GM12872 (cell line): ENCODE data around the gene RHBDD3.

Experiments used
- TF ChIP-seq, protein P1 (sequence below): IDR thresholded peaks from 3 replicates; pipeline ENCODE4 v1.5.1; 2011; ENCODE audit warnings: low read depth, mild to moderate bottlenecking, low read length, moderate library complexity; ENCODE audit not compliant: insufficient read depth

RHBDD3 gene

GRCh38 chr22:29245626-29246385, 22.0 kb downstream of the RHBDD3 start:
- TF ChIP-seq, protein P1, sequence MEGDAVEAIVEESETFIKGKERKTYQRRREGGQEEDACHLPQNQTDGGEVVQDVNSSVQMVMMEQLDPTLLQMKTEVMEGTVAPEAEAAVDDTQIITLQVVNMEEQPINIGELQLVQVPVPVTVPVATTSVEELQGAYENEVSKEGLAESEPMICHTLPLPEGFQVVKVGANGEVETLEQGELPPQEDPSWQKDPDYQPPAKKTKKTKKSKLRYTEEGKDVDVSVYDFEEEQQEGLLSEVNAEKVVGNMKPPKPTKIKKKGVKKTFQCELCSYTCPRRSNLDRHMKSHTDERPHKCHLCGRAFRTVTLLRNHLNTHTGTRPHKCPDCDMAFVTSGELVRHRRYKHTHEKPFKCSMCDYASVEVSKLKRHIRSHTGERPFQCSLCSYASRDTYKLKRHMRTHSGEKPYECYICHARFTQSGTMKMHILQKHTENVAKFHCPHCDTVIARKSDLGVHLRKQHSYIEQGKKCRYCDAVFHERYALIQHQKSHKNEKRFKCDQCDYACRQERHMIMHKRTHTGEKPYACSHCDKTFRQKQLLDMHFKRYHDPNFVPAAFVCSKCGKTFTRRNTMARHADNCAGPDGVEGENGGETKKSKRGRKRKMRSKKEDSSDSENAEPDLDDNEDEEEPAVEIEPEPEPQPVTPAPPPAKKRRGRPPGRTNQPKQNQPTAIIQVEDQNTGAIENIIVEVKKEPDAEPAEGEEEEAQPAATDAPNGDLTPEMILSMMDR, result peak; percentile 99

- TF ChIP-seq, protein P1, result no peak
Measured at GRCh38 chr22:29244785-29245625, 22.8 kb downstream of the RHBDD3 start.

DNA sequence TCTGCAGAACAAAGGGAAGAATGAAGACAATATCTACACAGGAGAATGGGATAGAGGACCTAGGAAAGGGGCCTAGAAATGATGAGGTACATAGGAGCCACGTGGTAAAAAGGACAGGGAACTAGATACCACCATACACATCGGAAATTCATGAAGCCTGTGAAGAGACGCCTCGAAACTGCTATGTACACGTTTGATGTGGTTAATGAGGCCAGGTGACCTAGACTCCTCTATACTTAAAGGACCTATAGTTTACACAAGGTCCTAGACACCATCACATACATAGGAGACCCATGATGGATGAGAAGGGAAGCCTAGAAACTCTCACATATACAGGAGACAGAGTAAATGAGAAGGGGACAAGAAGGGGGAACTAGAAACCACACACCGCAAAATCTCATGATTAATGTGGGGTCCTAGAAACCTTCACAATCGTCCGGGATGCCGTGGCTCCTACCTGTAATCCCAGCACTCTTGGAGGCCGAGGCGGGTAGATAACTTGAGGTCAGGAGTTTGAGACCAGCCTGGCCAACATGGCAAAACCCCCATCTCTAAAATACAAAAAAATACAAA, 23.8 kb downstream of the RHBDD3 start:
- TF ChIP-seq, protein P1, result no peak

- TF ChIP-seq, protein P1, result no peak
Measured at GRCh38 chr22:29233277-29233877, 34.4 kb downstream of the RHBDD3 start.

DNA sequence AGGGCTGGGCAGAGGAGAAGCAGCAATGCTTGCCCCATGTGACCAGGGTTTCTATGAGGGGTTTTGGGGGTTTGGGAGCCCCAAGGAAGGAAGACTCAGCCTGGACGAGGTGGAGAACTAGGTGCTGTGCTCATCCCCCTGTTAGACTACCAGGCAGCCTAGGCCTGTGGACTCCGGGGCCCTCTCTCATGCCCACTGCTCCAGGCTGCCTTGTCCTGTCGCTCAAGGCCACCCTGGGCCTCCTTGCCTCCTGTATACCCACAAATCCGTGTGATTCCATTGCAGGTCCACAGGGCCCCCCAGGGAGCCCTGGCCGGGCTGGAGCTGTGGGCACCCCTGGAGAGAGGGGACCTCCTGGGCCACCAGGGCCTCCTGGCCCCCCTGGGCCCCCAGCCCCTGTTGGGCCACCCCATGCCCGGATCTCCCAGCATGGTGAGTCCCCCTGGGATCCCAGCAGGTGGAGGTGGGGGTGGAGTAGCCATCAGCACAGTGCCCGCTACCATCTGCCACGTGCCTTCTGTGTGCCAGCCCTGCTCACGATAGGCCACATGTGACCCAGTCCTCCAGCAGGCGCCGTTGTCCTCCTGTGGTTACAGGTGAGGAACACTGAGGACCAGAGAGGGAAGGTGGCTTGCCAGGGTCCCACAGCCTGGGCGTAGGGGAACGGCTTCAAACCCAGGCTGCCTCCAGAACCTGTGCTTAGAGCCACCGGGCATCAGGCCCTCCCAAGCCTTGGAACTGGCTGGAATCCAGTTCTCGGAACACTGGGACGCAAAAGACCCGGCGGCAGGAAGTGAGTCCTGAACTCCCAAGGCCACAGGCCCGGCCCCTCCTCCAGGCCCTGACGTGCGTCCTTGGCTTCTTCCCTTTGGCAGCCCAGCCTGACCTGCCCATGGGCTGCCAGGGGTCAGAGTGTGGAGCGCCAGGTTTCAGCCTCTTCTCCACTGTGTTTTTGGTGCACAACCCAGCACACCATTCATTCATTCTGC, 35.5 kb downstream of the RHBDD3 start:
- TF ChIP-seq, protein P1, result no peak

GRCh38 chr22:29230972-29231875, 36.6 kb downstream of the RHBDD3 start:
- TF ChIP-seq, protein P1, result no peak
